ENCODE results near the gene MGMT.

The MGMT gene

DNA sequence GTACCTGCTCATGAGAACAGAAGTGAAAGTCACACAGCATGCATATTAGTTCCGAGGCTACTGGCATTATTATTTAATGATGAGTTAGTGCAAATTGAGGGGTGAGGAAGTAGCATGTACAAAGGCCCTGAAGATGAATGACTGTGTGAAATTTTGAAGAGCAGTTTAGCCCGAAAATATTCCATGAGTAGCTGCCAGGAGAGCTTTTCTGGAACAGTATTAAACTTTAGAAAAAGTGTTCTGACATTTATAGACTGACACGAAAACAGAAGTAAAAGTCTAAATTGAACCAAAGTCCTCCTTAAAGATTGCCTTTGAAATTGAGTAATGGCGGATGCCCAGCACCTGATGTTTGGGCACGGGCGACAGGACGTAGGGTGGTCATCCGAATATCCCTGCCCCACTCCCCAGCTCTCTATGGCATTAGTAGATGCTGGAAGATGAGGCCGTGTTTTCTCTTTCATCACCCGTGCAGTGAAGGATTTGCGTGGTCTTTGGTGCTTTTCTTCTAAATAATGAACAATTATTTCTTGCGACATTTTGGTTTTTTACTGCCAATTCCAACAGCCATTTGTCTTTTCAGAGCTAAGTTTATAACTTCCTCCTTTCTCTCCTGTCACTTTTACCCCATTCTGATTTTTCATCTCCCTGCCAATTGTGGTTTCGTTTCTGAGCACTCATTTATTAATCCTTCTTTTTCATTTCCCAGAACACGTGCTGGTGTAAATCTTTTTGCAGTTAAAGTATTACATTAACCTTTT, 192.6 kb downstream of the MGMT start:
- DNase-seq, result no peak

DNA sequence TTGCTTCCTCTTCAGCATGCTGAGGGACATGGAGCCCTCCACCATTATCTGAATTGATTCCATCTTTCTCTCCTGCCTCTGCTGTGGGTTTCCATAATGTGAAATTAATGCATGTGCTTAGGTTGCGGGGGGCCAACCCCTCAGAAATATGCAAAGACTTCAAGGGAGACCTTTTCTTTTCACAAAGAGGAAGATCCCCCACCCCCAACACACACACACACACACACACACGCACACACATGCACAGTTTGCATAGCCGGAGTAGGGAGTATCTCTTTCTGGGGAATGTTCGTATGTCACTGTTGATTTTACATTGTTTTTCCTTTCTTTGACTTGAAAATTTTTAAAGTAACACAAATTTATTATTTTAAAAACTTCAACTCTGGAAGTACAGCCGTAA, 193.5 kb downstream of the MGMT start:
- DNase-seq, result no peak

DNA sequence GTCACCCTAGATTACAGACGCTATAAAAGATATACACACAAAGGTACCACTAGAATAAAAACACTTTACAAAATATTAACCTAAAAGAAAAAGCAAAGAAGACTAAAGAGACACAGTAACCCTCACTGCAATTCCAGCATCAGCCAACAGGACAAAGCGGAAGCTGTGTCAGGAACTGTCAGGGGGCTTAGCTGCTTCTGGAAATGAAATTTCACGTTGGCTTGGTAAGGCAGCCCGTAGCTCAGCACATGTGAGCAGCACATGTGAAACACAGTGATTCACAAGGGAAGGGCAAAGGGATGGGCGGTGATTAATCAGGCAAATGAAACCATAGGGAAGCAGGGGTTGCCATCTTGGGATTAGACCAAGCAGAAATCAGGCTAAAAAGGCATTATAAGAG, 195.4 kb downstream of the MGMT start:
- no peak for DNase-seq

DNA sequence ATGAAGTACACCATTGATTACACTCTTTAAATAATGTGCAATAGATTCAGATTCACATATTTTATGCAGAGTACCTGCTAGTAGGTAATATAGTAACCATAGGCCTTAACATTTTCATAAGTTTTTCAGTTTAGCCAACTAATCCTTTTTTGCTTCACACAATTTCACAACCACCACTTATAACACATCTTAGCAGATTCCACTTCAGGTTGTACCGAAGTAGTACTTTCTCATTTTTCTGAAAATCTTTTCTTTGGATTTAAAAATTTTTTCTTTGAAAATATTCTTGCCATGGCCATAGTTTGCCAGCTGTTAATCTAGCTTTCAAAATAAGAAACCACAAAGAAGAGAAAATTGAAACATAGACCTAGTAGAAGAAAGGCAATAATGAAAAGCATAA, 203.1 kb downstream of the MGMT start:
- DNase-seq, result no peak

DNA sequence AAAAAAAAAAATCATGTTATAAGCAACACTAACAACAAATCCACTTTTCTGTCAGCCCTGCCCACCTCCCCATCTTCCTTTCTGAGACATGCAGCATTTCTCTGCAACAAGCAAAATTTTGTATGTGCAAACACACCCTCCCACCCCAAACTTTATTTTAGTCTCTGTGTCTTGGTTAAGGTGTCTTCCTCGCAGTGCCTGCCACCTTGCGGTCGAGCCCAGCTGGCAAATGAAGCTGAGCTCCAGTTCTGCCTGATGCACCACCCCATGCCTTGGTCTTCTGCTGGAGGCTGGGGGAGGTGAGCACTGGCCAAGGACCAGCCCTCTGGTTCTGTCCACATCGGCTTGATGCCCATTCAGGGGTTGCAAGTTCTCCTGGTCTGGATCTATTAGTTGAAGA, 206.3 kb downstream of the MGMT start:
- no peak for DNase-seq

DNA sequence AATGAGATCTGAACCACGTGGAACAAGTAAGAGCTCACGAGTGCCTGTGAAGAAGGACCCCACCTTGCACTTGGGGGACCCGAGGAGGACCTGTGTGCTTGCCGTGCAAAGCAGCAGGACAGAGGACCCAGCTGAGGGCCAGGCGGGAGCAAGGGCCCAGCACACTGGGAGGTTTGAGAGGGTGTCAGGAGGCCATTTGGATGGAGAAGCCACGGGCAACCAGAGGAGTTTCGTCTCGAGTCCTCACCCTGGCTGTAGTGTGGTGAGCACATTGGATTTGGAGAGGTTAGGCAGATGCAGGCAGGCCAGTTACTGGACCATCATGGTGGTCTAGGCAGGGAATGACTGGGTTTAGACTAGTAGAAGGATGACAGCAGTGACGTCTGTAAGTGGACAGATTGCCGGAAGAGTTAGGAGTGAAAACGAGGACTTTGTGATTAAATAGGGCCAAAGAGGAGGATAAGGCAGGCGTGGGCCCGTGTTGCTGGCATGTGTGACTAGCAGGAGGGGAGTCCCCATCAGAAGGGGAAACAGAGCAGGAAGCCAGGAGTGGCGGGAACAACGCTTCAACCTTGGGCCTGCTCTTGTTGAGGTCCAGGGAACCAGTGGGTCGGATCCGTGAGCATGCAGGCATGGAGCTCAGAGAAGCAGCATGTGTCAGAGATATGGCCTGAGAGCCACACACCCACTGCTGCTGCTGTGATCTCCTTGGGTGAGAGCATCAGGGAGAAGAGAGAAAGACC, 208.2 kb downstream of the MGMT start:
- DNase-seq, result no peak

DNA sequence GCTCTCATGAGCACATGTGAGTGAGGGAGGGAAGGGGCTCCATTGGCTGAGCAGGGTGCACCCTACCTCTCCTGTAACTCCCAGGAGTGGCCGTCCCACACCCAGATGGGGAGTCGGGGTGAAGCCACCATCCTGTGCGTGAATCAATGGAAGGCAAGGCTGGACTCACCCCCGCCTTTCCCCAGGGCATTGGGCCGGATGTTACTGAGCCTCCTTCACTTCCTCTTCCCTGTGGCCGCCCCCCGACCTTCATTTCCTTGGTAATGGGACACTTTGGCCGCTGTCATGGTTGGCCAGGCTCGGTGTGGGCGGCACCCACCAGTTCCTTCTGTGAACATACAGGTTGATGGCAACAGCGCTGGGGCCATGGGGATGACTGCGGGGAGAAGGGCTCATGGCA, 209.0 kb downstream of the MGMT start:
- DNase-seq, result no peak

DNA sequence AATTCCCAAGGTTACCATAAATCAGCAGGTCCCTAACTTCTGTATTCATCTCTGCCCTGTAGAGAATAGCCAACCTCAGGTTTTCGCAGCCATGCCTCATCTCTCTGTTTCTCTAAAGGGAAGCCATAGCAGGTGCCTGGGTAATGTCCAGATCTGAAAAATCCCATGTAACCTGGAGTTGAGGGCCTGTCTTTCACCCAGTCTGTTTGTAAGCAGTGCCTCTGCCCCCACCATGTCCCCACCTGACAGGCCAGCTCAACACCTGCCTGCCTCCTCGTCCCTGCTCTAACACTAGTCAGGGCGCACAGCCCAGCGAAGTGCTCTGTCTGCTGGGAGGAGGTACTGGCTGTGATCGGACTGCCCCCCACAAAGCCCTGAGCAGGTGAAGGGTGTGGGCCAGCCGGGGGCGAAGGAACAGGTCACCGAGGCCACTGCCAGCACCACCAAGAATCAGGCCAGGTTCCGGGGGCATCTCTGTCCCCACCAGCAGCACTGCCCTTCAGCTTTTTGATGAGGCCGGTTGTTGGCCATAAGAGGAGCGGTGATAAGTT, 210.4 kb downstream of the MGMT start:
- no peak for DNase-seq

DNA sequence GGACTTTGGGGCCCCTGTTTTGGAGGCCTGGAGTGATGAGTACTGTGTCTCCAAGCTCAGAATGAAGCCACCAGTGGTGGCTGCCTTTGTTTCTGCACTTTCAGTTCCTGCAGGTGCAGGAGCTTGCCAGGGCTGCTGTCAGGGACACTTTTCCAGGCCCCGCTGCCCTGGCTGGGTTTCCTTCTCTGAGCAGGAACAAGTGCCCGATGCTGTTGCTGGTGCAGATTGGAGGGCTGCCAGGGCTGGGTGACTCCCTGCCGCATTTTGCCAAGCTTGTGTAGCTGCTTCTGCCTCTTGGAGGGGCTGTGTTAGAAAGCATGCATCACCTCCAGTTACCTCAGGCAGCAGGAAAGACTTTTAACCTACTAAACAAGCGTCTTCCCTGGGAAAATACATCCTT, 211.1 kb downstream of the MGMT start:
- DNase-seq, result no peak

DNA sequence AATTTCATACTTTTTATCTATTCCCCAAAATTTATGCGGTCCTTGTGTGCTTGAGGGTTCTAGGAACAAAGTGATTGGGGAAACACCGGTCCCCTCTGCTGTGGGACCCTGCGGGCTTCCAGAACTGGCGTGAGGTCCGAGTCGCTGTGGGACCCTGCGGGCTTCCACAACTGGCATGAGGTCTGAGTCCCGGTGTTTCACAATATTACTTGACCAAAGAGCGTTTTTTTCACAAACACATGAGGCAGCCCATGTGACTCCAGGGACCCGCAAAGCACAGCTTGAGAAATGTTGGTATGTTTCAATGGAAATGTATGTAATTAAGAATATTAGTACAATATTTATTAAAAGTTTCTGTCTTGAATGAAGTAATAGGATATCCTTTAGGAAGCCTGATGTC, 212.2 kb downstream of the MGMT start:
- no peak for DNase-seq

DNA sequence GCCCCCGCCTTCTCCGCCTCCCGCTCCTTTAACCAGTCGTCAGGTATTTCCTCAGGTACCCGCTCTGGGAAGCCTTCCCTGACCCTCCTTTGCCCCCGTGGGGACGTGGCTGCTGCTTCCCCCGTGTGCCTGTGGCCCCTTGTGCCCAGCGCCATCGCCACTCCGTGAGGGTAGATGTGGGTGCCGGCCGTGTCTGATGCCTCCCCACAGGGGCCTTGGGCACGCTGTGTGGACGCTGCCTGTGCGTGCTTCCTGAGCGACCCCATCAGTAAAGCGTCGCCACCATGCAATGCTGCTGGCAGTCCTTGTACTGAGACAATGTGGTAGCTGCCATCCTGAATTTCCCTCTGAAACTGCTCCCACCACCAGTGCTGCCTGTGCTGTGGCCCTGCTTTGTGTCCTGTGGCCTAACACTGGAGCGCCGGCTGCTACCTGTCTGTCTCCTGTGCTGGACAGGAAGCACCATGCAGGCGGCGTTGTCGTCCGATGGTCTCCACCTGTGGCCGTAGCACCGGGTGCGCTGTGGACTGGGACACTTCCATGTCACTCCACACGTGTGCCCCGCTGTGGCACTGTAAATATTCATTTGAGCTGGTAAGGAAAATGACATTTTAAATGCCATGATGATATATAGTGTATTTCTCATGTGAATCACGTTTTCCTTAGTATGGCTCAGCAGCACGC, 213.8 kb downstream of the MGMT start:
- DNase-seq, result no peak

DNA sequence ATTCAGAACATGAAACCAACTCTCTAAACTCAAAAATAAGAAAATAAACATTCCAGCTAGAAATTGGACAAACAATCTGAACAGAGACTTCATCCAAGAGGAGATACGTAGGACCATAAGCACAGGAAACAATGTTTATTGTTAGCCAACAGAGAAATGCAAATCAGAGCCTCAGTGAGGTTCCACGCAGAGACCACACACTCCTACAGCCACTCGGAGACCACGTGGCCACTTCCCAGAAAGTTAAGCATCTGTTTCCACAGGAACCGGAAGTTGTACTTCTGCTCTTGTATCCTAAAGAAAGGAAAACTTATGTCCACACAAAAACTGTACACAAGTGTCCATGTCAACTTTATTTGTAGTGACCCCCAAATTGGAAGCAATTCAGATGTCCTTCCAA, 214.8 kb downstream of the MGMT start:
- no peak for DNase-seq

DNA sequence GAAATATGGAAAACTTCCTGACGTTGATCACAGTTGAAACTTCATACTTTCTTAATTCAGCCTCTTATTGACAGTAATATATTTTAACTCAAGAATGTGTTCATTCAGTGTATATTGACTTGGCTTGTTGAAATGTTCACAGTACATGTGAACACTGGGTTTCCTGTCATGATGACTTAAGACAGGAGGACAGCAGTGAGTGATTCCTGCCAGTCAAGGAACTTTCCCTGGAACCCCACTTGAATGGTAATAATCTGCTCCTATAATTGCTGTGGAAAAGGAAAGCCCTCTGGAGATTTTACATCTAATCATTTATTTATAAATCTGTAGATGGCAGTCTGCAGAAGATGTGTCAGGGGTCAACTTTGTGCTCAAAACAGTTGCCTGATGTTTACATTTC, 216.5 kb downstream of the MGMT start:
- no peak for DNase-seq

DNA sequence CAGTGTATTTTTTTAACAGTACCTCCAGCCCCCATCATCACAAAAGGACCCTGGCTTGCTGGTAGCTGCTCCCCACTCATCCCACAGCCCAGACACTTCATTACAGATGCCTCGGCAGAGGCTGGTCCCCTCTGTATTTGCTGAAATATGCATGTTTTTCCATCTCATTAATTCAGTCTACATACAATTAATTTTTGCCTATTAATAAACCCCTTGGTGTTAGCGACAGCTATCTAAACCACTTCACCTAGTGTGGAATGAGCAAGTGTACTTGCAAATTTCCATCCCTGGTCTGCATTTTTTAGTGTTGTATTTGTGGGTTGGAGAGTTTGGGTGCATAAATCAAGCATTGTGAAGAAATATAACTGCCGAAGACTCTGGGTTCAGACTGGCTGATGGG, 216.9 kb downstream of the MGMT start:
- no peak for DNase-seq

DNA sequence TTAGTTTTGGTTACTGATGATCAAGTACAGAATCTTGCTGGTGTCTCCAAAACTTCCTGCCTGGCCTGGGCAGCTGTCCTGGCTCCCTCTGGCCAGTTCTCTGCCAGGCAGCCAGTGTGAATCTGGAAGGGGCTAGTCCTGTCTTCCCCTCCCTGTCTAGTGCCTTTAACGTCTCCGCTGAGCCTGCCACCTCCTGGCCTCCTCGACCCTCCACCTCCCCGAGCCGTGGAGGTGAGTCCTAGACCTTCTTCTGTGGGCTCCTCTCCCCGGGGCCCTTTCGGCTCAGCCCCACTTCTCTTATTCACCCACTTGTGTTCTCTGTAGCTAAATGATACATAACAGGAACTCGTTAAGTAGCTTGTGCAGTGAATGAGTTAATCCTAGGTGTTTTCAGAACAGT, 218.2 kb downstream of the MGMT start:
- DNase-seq, result no peak

DNA sequence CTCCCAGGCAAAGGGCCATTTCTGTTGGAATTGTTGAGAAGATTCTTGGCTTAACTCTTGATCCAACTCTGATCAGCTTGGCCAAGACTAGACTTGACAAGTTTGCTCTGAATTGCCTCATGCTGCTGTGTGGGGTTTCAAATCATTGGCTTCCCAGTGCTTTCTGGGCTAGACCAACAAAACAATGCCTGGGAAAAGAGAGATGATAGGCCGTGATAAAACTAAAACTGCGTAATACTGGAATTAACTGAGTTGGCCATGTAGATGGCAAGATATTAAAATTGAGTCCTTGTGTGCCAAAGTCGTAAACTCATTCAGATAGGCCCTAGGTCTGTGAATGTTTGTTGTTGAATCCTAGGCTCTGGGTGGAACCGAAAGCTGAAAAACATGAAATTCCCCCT, 222.6 kb downstream of the MGMT start:
- DNase-seq, result no peak

DNA sequence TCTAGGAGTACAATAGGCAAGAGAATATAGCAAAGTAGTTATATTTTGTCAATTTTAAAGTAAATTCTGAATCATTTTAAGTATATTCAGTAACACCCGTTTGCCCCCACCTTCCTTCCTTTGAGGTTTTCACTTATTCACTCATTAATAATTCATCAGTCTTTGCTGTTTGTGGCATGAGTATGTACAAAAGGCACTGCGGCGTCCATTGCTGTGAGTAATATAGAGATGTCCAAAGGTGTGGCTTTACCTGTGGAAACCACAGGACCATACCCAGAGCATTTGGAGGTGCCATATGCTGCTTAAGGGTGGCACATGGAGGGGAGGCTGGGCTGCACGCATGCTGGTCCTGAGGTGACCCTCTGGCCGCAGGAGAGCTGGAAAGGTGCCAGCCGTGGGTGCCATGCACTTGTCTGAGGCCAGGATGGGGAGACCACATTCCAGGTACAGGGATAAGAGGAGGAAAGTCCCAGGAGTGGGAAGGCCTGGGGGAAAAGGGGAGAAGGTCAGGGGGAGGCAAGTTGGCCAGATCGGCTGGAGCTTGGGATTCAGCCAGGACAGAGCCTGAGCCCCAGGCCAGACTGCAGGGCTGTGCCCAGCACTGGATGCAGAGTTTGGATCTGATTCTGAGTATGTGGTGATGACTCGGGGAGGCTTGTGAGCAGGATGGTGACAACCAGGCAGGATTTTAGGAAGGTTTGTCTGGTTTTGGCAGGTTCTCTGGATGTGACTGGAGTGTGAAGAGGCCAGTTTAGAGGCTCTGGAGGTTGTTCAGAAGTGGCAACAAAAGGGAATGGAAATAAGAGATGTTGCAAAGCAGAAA, 223.4 kb downstream of the MGMT start:
- DNase-seq, result no peak

DNA sequence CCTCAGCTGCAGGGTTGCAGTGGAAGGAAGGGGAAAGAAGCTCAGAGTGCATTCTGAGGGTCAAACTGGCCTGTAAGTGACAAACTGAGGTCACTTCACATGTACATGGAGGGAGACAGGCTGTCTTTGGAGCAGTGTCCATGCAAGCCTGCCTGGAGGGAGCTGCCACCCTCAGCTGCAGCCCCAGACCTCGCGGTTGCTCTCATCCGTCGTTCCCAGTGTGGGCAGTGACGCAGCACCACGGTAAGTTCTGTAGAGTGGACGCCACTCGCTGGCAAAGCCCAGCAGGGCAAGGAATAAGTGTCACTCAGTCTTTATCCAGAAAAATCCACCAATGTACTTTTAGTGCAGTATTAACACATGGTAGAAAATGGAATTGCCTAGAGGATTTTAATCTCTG, 225.7 kb downstream of the MGMT start:
- DNase-seq, result no peak

DNA sequence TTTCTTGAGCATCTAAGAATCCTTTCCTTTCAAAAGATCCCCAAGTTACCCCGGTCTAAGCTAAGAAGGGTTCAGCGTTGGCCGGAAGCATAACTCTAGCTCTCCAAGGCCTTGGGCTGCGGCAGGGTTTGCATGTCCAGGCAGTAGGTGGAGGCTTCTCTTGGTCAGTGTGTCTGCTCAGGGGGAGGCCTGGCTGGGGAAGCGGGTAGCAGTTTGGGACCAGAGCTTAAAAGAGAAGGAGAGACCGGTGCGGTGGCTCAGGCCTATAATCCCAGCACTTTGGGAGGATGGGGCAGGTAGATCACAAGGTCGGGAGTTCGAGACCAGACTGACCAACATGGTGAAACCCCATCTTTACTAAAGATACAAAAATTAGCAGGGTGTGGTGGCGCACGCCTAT, 226.3 kb downstream of the MGMT start:
- no peak for DNase-seq

DNA sequence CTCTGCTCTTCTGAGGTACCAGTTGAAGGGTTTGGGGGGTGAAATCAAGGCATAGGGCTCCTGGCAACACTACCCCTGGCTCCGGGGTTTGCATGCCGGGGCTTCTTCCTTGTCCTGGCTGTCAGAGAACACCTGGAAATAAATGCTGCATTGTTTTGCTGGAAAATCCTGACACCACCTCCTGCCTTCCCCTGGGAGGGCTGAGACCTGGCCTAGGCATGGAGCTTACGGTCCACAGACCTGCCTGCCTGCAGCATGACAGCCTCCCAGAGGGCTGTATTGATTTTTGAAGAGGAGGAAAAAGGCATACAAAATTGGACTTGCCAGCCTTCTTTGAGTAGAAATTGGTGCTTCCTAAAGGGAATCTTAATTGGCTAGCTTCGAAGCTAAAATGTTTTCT, 227.1 kb downstream of the MGMT start:
- no peak for DNase-seq

DNA sequence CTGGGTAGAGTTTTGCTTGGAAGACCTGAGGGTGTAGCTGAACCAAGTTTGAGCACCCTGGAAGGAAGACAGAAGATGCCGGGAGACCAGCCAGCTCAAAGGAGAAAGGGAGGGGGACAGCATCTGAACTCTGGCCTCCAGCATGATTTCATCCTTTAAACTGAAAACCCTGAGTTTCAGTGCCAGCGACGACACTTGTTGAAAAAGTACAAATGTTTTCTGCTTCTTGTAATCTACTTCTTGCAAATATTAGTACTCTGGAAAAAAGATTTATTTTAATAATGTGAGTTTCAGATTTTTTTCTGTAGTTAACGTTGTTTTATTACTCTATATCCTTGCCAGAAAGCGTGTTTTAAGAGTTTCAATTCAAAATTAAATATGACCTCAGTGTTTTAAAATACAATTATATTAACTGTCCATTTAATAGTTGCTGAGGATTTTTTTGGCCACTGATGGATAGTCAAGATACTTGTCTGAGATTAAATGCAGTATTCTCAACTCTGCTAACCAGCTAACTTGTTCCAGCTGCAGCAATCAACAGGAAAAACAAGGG, 227.7 kb downstream of the MGMT start:
- no peak for DNase-seq

DNA sequence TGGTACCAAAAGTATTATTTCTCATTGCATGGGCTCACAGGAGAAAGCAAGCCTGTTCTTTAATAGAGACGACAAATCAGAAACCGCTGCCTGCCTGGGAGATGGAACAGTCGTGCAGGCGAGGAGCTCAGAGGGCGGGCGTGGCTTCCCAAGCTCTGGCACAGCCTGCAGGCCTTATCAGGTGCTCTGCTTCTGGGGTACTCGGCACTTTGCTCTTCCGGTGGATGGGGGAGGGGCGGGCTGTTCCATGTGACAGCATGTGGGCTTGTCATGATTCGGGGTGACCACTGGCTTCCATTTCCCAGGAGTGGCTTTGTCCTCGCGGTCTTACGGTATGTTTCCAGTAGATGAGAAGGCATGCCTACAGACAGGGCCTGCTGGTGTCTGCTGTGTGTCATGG, 228.6 kb downstream of the MGMT start:
- no peak for DNase-seq

DNA sequence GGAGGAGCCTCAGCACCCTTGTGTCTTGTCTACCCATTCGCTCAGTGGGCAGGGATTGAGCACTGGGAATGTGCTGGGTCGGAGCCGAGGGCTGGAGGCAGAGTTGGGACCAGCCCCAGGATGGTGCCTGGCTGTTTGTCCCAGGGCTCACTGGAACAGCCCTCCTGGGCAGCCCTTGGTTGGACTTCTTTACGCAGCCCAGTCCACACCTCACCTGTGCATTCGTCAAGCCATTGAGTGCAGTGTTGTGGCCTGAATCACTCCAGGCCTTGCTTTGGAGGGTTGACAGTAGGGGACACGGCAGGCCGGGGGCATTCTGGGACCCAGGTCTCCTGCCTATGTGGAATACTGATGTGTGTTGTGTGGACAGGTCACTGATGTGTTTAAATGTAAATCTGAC, 229.6 kb downstream of the MGMT start:
- no peak for DNase-seq

Measured in stimulated activated CD4-positive, alpha-beta T cell treated with anti-CD3 and anti-CD28 coated beads, Interleukin-15, amount 100 ng/mL, for 24 hours (primary cell).